ENCODE data around the gene ABHD8.

DNA sequence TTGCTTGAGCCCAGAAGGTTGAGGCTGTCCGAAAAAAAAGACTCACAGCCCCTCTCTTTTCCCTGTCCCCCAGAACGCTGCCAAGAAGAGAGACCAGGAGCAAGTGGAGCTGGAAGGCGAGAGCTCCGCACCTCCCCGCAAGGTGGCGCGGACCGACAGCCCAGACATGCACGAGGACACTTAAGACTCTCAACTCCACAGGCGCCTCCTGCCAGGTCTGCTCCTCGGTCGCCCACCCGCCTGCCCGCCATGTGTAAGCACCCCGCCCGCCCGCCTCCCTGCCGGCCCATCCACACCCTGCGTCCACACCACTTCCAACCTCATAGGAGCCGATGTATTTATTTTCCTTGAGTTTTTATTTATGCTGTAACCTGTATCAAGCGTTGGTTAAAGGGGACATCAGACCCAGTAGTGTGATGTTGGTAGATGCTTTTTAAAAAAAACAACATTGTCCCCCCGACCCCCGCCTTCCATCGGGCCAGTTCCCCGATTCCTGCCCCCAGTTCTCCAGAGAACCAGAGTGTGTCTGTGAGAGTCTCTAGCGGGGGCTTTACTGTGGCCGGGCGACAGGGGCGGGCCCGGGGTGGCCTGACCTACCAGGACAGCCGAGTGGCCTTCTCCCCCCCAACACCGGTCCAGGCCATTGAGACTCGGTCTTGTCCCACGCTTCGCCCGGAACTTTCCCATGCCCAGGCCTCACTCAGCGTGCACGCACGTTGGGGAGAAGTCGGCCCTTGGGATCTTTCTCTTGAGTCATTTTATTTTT lies 16.4 kb upstream of the ABHD8 start:
- TF ChIP-seq POLR2A (IDR thresholded peaks at IDR 0.05; ENCODE audit: low read depth, low read length) (no peak), TAF1 (IDR thresholded peaks at IDR 0.05; ENCODE audit: borderline replicate concordance, low read depth, low read length) (no peak), POLR2AphosphoS5 (IDR thresholded peaks at IDR 0.05; ENCODE audit: low read depth, low read length) (no peak)

Data from GM12892 (cell line).